ENCODE data around the gene TSKU.
"Not testable (repeated sequence)": the region's sequence is repeated elsewhere in the genome, so short reads cannot be mapped to it uniquely, and the experiment has no call there.

Gene TSKU

DNA sequence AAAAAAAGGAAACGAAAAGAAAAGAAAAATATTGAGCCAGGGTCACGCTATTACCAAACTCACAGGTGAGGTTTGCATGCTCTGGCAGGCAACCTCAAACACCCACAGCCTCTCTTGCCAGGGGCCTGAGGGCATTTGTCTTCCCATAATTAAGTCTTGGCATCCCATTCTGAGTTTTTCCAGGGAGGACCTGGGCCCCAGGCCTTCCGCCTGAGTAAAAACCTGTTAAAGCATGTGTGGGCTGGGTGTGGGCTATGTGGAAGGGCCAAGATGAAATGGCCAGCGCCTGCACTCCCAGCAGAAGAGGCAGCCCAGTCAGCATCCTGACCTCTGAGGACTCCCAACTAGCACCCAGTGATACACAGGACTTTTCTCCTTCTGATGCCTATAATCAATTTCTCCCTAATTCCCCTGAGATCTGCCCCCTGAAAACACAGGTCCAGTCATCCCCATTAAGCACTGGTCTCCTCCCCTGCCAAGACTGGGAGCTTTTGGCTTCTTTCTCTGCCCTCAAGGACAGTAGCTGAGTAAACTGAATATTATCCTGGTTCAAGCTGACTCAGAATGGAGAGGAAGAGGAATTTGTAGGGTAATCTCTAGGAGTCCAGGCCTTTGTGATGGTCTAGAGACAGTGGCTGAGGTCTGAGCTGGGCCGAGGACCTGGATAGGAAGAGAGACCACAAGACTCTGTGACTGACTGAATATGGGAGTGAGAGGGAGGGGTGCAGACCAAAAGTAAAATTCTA is 42.0 kb downstream of the TSKU start:
- no peak for DNase-seq (ENCODE audit: low read depth)

DNA sequence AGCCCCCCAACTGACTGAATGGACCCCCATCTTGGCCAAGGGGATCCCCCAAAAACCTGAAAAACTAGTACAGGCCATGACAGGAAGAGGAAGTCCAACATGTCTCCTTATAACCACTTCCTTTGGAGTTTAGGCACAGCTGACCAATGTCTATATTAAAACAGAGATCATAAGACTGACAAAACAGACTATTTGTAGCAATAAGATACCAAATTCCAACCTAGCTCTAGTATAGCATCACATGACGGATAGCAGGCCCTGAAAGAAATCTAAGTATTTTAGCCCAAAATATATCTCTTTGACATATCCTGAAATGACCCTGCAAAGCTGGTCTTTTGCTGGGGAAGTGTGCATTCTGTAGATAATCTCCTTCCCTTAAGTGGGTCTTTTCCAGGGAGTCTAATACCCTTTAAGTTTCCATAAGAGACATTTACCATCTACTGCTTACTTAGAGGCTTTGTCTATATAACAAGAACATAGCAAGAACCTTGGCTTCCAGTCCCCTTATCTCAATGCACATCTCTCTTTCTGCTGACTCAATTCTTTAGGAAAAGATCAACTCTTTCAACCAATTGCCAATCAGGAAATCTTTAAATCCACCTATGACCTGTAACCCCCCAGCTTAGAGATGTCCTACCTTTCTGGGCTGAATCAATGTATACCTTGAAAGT is 42.7 kb downstream of the TSKU start:
- DNase-seq (ENCODE audit: low read depth) = no peak

DNA sequence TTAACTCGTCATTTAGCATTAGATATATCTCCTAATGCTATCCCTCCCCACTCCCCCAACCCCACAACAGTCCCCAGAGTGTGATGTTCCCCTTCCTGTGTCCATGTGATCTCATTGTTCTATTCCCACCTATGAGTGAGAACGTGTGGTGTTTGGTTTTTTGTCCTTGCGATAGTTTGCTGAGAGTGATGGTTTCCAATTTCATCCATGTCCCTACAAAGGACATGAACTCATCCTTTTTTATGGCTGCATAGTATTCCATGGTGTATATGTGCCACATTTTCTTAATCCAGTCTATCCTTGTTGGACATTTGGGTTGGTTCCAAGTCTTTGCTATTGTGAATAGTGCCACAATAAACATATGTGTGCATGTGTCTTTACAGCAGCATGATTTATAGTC is 43.4 kb downstream of the TSKU start:
- DNase-seq (ENCODE audit: low read depth) = not testable (repeated sequence)

DNA sequence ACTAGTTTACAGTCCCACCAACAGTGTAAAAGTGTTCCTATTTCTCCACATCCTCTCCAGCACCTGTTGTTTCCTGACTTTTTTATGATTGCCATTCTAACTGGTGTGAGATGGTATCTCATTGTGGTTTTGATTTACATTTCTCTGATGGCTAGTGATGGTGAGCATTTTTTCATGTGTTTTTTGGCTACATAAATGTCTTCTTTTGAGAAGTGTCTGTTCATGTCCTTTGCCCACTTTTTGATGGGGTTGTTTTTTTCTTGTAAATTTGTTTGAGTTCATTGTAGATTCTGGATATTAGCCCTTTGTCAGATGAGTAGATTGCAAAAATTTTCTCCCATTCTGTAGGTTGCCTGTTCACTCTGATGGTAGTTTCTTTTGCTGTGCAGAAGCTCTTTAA is 43.8 kb downstream of the TSKU start:
- not testable (repeated sequence) for DNase-seq (ENCODE audit: low read depth)

DNA sequence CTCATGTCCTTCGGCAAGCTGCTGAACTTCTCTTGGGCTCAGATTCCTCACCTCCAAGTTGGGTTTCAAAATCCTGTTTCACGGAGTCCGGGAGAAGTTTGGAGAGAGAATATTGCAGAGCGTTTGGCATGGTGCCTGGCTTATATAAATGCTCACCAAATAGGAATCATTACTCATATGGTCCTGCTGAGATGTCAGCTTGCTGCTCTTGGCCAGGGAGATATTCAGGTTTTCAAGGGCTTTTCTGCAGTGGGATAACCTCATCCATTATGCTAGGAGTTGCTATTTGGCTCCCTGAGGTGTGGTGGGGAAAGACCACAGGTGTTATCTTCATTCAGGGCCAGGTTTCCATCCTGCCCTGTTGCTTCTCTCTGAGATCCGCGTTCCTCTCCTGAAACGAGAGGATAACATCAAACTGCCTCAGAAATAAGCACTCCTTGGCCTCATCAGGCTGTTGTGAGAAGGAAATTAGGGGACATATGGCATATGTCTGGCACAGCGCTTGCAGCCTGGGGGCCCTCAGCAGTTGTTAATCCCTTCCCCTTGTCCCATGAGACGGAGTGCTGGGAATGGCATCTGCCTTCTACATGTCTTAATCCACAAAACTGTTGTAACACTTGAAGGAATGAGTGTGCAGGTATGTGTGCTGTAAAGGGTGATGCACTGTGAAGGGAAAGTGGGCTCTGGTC is 47.6 kb downstream of the TSKU start:
- DNase-seq (ENCODE audit: low read depth) = no peak

DNA sequence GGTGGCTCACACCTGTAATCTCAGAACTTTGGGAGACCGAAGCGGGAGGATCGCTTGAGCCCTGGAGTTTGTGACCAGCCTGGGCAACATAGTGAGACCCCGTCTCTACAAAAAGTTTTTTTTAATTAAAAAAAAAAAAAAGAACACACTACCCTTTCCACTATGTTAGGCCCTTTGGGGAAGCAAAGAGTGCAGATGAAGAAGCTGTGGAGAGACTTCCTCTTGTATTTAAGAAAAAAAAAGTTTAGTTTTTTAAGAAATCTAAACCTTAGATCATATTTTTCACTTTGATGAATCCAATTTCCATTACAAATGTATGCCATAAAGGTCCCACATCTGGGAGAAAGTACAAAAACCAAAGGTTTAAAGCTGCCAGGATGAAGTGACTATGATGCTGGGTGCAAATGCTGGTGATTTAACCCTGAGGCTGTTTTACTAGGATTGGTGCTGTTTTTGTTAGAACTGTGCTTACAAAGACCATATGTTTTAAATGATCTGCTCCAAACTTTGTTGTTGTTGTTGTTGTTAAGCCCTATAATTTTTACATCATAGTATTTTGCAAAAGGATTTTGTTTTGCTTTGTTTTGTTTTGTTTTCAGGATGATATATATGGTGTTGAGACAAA is 48.6 kb downstream of the TSKU start:
- DNase-seq (ENCODE audit: low read depth) = no peak

DNA sequence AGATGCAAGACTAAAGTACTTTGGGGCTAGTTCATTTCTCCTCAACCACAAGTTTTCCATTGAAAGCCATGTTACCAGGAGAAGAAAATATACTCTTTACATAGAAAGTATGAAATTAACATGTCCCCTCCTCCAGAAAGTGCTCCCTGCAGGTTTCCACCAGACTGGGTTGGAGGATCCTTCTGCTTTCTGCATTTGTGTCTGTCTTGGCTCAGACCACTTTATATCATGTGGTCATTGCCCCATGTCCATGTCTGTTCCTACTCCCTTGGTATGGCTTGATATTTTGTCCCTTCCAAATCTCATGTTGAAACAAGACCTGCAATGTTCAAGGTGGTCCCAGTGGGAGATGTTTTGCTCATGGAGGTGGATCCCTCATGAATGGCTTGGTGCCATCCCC is 49.2 kb downstream of the TSKU start:
- no peak for DNase-seq (ENCODE audit: low read depth)

DNA sequence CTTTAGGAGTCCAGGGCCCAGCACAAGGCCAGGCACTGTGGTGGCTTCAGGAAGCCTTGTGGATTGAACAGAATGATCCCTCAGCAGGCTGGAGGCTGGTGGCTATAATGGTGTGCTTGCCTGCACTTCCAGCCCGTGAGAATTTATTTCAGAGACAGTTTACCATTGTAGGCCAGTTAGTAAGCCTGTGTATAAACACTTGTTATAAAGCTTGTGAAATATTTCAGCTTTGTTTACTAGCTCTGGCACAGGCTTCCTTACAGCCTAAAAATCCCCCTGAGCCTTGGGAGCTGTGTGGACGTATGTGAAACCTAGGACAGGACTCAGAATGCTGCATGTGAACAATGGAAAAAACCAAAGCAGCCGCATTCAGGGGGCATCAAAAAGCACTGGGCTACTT is 51.0 kb downstream of the TSKU start:
- no peak for DNase-seq (ENCODE audit: low read depth)

DNA sequence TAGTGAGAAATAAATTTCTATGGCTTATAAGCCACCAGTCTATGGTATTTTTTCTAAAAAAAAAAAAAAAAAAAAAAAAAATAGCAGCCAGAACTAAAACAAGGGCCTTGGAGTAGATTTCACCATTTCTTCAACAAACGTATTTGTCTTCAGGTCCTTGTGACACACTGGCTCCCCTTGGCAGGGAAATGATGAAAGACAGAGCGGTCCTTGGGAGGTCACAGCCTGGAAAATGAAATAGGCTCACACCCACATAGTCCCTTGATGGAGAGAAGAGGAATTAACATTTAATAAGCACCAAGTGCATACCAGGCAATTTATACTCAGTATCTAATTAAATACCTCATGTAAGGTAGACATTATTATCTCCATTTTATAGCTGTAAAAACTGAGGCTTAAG is 51.9 kb downstream of the TSKU start:
- DNase-seq (ENCODE audit: low read depth) = no peak

DNA sequence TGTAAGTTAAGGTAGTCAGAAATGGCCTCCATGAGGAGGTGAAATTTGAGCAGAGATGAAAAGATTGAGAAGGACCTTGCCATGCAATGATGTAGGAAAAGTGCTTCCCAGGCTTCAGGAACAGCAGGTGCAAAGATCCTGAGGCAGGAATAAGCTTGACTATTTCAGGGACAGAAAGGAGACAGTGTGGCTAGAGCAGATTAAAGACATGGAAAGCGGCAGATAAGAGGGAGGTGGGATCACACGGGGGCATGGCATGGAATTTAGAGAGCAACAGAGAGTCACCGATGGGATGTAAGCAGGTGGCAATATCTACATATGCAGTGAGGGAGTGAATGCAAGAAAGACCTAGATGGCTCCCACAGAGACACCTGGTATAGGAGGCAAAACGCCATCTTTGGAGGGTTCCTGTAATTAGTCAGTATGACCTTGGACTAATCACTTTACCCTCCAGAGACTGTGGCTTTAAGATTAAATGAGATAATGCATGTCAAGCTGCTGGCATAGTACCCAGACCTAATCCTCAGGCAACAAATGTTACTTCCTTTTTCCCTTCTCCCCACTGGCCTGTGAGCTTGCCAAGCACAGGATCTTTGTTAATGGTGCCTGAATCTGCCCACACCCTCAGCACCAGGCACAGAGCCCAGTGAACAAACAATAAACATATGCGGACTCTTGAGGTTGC is 52.9 kb downstream of the TSKU start:
- no peak for DNase-seq (ENCODE audit: low read depth)

DNA sequence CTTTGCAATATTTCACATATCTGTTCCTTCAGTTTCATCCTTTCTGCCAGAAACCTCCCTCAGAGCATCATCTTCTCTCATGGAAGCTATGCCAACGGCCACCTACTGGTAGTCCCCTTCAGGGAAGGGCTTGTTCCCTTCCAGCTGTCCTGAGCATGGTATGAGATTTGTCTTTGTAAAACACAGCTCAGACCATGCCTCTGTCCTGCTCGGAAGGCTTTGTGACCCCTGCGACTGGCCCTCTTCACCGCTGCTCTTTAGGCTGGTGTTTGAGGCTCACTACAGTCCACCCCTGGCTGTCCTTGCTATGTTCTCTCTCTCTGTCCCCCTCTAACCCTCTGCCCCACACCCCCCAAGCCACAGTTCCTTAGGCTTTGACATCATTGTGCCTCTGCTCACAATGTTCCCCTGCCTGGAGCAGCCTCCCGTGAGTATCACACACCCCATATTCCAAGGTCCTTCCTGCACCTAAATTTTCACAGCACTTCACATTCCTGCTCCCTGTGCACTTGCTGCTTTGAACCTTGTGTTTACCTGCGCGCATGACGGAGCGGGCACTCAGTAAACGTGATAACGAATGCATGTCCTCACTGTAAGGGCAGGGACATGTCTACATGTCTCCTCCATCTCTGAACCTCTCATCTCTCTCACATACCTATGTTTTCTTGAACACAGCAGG is 53.6 kb downstream of the TSKU start:
- no peak for DNase-seq (ENCODE audit: low read depth)

DNA sequence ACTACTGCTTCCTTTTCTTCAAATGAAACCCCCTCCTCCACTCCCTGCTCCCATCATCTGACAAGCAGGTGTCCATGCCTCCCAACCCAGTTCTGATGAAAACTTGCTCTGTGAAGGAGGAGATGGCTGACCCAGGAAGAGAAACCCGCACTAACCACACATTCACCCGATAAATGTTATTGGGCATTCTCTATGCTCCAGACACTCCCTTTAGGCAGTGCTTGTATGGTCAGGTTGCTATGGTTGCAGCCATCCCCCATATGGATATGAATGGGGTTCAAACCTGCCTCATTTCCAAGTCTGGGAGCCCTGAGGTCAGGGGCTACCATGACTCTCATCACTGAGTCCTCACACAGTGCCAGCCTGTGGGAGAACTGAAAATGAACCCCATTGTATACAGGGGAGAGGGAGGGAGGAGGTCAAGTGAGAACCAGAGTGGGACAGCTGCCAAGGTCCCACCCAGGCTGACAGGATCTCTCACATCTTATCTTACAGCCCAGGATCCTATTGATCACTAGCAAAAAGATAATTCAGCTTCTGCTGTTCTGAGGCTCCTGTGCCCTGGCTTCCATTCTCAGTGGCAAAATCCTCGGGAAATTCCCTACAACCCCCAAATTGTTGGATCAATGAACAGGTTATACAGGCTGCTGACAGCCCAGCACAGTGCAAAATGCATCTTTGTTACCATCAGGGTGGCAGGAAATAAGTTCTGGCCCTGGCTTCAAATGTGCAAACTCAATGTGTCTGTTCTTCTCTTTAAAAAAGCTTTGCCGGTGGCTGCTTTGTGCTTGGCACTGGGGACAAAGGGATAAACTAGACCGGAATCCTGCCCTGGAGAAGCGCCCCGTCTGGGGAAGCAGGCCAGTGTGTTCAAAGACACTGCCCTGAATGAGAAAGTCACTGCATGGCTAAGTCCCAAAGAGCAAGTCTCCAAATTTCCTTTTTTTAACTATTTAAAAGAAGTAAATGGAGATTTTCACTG is 54.8 kb downstream of the TSKU start:
- no peak for DNase-seq (ENCODE audit: low read depth)

DNA sequence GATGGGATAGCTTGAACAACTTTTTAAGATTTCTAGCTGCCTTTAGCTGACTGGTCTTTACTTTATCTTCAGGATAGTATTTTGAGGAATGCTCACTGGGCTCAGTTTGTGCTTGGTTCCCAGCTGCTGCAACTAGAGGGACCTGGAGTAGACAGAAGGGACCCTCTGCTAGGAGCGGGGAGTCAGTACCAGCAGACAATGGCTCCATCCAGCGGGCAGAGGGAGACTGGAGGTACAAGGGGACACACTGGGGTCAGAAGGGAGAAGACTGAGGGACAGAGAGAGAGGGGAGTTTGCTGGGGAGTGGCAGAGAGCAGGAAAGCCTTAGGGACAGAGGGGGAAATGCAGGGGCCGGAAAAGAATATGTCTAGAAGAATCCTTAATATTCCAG is 55.5 kb downstream of the TSKU start:
- no peak for DNase-seq (ENCODE audit: low read depth)

DNA sequence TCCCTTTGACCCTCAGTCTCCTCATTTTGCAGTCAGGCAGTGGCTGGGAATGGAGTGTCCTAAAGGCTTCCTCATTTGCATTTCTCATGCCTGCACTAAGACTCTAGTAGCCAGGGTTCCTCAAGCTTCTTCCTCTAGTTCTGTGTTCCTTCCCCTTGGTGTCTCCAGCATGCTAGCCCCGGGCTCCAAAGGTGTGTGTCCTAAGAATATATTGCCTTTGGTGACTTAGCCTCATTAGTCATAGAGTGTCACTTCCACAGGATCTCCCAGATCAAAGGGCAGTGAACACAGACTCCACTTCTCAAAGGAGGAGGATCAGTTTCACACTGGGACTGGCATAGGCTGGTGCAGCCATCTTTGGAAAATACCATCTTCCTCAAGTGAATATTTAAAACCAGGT is 56.2 kb downstream of the TSKU start:
- DNase-seq (ENCODE audit: low read depth) = no peak

DNA sequence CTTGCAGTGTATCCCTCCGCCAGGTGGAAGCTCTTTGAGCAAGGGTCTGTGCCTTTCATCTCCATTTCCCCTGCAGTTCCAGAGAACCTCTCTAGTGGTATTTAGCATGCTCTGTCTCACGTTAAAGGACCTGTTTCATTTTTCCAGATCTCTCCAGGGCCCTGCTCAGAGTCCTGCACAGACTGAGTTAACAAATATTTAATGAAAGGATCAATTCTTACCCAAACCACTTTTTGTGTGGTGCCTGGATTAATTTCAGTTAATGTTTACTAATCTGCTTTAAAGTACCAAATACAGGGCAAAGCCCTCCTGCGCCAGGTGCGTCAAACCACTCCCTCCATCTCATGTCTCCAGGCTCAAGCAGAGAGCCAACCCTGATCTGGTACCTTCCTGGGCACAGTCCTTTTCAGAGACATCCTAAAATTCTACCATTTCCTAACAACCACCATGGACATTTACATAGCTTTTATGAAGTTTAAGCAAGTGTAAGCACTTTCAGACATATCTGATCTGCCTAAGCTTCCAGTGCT is 58.8 kb downstream of the TSKU start:
- DNase-seq (ENCODE audit: low read depth) = no peak

DNA sequence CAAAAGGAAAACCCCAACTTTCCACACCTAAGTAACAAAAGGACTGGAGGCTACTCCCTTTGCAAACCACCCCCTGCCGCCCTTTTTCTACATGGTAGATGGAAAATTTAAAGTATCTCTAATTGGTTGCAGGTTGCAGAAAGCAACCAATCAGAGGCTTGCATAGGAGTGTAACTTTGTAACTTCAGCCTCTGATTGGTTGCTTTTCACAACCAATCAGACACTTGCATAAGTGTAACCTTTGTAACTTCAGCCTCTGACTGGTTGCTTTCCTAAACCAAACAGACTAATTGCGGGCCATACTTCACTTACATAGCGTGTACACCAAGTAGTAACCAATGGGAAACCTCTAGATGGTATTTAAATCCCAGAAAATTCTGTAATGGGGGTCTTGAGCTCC is 60.8 kb downstream of the TSKU start:
- DNase-seq (ENCODE audit: low read depth) = no peak

DNA sequence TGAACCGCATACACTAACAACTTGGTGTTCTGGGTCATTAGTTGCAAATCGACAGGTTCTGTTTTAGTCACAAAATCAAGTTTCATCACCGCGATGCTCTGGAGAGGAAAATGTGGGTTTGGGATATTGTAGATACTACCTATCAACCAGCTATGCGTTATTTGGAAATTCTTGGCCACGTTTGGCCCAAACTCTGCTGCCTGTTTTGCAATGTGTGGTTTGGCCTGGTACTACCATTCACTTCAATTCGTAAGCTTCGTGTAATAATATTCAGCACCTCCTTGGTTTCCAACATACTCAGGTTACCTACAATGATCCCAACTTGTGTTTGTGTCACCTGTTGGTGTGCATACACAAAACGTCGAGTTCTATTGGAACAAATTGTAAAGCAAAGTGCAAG is 61.4 kb downstream of the TSKU start:
- DNase-seq (ENCODE audit: low read depth) = no peak

DNA sequence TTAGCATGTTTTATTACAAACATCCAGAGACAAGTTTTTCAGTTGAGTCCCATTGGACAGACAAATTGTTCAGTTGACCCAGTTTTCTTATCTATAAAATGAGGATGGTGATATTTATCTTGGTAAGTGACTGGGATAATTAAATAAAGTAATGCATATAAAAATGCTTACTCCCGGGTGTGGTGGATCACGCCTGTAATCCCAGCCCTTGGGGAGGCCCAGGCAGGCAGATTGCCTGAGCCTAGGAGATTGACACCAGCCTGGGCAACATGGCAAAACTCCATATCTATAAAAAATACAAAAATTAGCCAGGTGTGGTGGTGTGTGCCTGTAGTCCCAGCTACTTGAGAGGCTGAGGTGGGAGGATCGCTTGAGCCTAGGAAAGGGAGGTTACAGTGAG is 61.9 kb downstream of the TSKU start:
- DNase-seq (ENCODE audit: low read depth) = no peak

DNA sequence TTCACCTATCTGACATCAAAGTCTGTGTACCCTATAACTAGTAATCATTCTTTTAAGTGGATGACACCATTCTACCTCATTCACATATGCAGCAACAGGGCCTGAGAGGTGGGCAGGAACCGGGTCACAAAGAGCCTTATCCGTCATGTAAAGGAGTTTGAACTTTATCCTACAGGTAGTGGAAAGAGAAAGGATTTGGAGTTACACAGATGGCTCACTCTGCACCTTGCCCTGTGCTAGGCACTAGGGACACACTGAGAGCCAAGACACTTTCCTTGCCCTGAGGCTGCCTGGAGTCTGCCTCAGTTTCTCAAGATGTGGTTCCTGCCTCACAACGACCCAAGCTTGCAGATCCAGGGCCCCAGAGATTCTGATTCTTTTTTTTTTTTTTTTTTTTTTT is 63.3 kb downstream of the TSKU start:
- no peak for DNase-seq (ENCODE audit: low read depth)
